Measurements from ENCODE around the gene GALNTL6.
"Not testable (repeated sequence)": the region's sequence is repeated elsewhere in the genome, so short reads cannot be mapped to it uniquely, and the experiment has no call there.

Gene GALNTL6

DNA sequence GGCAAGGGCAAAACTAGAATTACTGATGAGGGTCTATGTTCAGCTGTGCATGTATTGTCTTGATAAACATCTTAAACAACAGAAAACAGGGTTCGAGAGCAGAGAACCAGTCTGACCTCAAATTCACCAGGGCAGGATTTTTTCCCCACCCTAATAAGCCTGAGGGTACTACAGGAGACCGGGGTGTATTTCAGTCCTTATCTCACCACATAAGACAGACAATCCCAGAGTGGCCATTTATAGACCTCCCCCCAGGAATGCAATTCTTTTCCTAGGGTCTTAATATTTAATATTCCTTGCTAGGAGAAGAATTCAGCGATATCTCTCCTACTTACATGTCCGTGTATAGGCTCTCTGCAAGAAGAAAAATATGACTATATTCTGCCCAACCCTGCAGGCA, 1157.0 kb downstream of the GALNTL6 start:
- not testable (repeated sequence) for DNase-seq

DNA sequence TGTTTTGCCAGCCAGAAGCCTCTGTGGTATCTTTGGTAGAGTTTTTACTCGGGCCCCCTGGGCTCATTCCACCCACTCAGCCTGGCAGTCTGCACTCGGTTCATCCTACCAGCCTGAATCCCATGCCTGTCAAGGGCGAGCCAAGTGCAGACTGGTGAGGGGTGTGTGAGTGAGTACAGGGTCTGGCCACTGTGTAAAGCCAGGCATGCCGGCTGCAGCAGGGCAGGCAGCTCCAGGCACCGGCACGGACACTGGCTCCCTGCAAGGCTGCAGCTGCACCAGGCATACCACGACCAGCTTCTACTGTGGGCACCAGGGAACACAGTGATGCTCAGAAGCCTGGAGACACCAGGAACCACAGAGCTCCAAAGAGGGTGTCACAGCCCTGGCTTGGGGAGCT, 1161.4 kb downstream of the GALNTL6 start:
- DNase-seq: no peak

DNA sequence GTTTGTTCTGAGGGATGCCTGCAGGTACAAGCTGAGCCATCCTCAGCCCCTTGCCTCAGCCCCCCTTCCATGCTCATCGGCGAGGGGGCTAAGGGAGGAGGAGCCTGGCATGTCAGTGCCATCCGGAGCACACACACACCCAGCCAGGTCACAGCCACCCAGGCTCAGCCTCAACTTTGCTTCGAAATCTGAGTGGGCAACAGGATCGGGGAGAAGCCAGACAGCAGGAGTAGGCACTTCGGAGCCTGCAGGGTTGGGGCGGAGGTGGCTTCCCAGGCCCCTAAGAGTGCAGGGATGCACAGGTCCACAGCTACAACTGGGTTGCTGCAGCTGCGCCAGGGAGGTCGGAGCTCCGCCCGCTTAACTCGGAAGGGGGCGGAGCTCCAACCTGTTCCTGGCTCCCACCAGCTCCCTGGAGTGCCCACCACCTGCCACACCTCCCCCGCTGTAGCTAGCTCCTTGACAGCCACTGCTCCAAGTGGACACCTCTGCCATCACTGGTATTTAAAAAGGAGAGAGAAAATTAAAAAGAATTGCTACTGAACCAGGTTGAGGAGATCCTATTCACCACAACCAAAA, 1162.5 kb downstream of the GALNTL6 start:
- DNase-seq: no peak

DNA sequence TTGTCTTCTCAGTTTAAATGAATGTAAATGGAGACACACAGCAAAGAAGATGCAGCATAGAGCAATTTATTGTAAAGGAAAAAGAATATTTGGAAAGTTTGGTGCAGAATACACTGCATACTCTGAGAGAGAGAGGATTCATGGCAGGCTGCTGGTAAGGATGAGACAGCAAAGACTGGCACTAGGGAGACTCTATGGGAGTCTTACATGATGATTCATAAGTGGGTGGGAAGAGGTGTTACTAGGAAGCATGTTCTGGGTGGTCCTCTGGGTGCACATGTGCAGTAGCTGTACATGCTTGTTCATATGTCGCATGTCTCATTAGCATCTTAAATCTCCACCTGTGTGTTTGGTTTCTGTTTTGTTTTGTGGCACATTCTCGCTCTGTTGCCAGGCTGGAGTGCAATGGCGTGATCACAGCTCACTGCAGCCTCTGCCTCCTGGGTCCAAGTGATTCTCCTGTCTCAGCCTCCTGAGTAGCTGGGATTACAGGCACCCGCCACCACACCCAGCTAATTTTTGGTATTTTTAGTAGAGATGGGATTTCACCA, 1164.4 kb downstream of the GALNTL6 start:
- not testable (repeated sequence) for DNase-seq

DNA sequence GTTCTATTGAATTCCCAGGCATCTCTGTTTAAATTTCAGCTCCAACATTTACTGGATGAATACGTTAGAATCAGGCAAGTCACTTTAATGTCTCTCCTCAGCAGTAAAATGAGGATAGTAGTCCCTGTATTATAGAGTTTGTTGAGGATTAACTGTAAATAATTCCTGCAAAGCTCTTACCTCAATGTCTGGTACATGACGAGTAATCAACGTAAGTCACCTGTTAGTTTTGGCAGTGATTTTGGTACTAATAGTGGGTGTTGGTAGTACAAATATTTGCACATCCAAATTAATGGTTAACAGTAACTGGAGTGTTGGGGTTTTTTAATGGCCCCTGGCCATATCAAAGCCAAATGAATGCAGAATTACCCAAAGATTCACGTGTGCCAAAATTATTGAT, 1165.6 kb downstream of the GALNTL6 start:
- no peak for DNase-seq

DNA sequence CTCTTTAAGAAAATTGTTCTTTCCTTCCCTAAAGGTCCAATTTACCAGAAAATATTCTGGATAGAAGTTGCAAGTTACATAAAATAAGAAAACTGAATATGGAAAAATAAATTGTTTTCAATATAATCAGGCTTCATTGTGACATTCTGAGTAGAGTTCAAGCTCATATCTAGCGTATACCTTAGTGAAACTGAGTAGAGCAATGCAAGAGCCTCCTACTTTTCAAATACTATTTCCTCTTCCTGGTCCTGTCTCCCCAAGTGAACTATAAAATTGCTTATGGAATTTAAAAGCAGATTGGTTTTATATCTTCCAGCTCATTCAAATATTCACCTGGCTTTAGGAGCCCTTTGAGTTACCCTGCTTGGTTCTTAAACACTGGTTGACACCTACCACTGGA, 1166.1 kb downstream of the GALNTL6 start:
- DNase-seq: no peak

DNA sequence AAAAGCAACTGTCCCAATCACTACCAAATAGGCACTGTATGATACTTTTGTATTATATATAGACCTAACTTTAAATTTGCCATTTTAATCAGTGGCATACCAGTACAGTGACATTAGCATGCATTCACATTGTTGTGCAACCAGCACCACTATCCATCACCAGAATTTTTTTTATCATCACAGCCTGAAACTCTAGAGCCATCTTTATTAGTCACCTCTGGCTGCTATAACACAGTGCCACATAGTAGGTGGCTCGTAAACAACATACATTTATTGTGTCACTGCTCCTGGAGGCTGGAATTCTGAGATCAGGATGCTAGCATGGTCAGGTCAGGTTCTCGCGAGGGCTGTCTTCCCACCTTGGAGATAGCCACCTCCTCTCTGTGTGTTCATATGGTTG, 1167.0 kb downstream of the GALNTL6 start:
- DNase-seq: no peak

DNA sequence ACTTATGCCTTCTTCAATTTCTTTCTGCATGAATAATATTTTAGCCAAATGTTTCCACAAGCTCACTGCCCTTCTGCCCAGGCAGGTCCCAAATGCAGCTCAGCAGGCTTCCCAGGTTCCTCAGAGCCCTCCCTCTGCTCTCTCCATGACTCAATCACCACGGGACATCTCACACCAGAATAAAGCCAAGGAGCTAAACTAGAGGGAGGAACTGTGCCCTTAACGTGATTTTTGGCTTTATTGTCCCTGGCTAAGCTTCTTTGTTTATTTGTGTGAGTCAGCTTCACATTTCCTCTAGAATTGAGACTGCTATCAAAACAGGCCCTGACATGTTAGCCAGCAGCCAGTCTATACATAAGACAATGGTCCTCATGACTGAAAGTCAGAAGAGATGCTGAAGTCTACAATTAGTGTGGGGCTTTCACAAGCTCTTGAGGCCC, 1169.0 kb downstream of the GALNTL6 start:
- DNase-seq: no peak

DNA sequence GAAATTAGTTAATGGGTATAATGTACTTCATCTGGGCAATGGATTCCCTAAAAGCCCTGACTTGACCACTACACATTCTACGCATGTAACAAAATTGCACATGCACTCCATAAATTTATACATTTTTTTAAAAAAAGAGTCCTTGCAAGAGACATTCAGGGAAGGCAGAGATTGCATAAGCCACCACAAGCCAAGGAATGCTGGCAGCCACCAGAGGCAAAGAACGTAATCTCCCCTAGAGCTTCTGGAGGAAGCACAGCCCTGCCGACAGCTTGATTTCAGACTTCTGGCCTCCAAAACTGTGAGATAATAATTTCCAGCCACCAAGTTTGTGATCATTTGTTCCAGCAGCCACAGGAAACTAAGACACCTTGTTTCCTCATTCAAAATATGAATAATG, 1169.8 kb downstream of the GALNTL6 start:
- DNase-seq: no peak

DNA sequence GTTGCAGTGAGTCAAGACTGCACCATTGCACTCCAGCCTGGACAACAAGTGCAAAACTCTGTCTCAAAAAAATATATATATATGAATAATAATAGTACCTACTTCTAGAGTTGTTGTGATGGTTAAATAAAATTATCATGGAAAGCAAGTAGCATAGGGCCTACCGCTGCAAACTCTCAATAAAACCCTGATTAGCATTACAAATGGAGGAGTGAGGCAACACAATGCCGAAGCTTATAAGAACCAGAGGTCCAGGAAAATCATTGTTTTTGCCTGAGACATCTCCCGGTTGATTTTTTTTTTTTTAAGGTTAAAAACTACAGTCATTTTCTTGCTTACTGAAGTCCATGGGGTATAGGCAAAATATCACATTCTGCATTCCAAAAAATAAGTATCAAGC, 1170.4 kb downstream of the GALNTL6 start:
- DNase-seq: no peak

DNA sequence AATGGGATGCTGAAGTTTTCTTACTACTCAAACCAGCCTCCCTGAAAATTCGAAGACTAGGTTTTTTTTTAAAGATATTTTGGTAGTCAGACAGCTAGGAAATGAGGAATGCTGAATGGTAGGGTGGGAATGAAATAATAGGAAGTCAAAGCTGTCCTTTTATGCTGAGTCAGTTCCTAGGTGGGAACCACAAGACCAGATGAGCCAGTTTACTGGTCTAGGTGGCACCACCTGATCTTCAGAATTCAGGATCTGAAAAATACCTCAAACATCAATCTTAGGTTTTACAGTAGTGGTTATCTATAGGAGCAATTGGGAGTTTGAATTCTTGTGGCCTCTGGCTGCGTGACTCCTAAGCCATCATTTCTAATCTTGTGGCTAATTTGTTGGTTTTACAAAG, 1172.3 kb downstream of the GALNTL6 start:
- DNase-seq: no peak

DNA sequence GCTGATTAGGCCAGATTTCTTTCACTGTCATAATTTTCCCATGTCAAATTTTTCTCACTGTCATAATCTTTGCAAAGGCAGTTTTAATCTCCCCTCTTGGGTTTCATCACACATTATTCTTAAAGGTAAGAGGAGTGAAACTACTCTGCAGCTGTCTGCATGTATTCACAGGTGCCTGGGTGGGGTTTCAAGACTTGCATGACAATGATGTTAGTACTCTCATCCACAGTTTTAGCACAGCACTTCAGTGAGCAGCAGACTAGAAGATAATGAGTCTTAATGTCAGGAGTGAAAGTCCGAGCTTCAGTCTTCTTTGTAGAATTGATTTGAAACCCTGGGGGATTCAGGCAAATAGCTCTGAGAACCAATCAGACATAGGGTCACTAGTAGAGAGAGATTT, 1172.9 kb downstream of the GALNTL6 start:
- no peak for DNase-seq

DNA sequence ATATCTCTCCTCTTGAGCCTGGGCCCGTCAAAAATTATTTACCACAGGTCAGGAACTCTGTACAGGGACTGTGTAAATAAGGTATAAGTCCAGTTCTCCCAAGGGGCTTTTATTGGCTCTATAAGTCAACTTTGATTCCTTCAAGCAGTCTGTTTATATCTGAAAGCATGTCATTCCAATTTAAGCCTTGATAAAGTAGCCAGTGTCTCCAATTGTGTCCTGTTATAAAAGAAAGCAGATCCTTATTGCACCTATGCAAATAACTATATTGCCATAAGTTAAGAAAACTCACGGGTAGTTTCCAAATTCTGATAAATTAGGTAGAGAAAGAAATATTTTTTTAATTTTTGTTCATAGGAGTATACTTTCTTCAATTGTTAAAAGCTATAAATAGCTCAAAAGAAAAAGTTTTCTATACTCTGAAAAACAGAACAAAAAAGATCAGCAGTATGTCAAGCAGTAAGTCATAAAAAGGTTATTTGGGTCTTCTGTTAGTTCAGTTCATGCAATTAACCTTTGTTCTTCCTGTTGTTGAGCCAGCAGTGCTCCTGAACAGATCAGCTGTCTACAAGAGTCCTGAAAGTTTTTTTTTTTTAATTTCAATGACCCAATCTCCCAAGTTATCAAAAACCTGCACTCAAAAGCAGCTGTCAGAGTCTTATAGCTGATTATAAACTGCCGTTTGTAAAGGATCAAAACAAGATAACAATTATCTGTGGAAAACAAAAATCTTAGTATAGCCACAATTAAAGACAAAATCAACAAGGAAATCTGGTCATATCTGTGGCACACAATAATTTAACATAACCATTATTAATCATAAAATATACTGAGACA, 1177.0 kb downstream of the GALNTL6 start:
- no peak for DNase-seq

DNA sequence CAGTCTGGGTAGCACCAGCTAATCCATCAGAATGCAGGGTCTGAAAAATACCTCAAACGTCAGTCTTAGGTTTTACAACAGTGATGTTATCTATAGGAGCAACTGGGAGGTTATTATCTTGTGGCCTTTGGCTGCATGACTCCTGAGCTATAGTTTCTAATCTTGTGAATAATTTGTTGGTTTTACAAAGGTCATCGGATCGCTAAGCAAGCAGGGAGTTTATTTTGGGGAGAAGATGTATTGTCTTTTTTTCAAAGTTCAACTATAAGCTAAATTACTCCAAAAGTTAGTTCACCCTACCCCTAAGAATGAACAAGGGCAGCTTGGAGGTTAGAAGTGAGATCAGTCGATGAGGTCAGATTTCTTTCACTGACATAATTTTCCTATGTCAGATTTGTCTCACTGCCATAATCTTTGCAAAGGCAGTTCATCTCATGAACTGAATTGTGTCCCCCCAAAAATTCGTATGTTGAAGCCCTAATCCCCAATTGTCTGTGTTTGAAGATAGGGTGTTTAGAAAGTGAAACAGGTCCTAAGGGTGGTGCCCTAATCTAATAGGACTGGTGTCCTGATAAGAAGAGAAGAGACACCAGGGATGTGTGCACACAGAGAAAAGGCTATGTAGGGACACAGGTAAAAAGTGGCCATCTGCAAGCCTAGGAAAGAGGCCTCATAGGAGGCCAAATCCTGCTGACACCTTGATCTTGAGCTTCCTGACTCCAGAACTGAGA, 1179.6 kb downstream of the GALNTL6 start:
- DNase-seq: no peak

DNA sequence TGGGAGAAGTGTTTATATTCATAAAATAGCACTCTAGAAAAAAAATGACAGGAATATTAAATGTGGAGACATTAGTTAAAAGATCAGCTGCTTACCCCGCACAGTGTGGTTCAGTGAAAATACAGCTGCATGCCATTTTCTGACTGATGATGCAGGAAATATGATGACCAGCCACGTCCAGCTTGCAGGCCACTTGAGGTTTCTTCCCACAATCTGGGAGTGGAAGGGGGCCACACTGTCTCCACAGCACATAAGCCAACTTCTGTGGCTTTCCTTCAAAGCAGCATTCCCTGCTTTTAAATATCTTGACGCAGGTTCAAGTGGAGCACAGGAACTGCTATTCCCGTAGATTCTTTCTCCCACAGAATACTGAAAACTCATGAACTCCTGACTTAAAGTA, 1182.0 kb downstream of the GALNTL6 start:
- no peak for DNase-seq

DNA sequence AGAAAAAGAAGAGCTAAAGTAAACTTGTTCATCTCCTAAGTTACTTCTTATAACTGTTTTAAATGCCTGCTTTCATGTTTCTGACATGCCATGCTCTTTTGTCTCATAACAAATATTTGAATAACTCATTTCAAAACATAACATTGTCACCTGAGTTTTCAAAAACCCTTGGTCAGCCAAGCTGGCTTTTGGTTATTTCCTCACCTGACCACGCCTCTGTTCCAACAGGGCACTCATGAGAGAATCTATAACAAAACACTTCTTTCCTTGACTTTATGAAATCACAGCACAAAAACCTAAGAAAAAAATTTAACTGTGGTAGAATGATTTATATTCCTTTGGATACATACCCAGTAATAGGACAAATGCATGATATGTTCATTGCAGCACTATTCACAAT, 1182.5 kb downstream of the GALNTL6 start:
- DNase-seq: no peak

DNA sequence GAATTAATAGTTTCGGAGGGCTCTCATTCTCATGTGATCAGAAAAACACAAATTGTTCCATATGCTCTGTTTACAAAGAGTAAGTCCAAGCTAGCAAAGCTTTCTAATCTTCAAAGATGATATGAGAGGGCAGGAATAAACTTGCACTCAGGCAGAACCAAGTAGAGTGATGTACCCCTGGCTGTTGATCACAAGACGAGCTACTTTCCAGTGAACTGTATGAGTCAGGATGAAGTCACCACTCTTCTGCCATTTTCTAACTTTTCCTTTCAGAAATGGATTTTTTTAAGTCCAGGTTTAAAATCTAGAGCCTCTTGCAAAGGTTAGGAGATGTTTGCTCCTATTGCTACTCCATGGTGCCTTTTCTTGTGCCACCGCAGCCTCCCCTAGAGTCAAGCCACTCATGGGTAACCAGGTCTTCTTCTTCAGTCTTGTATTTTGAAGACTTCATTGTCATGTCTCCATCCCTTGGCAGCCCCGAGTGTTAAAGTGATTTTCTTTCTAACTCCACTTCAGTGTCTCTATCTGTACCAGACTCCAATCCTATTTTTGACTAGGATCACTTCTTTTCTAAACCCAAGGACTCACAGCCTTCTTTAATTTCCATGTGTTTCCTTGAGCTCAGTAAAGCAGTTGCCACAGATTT, 1183.5 kb downstream of the GALNTL6 start:
- no peak for DNase-seq

DNA sequence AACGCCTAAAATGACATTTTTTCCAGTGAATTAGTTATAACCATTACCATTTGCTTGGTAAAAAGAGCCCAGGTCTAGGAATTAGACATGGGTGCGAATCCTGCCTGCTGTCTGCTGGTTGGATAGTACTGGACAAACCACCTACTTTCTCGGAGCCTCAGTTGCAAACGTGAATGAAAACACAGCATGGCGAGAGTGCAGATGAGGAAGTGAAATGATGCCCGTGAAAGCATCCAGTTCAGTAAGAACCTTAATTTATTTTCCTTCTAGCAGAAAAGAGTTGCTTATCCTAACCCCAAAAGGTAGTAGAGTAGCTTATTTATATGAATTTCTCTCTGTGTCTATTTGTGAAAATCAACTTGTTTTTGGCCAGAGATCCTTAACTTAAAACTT, 1184.0 kb downstream of the GALNTL6 start:
- no peak for DNase-seq

DNA sequence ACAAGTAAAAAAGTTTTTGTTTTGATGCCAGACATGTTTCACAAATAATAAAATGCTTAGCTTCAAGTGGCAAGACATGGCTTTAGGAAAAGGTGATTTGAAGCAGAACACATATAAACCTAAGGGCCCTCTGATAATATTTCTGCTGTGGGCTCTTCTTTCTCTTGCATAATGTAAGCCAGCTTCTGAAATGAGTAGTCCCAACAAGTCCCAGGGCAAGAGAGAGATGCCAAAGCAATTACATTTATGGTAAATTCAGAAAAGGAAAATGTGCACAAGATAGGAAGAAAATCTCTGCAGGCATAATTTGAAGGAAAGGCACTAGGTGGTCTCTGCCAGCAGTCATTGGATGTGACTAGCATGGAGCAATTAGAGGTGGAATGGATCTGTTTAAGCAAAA, 1184.7 kb downstream of the GALNTL6 start:
- DNase-seq: no peak

DNA sequence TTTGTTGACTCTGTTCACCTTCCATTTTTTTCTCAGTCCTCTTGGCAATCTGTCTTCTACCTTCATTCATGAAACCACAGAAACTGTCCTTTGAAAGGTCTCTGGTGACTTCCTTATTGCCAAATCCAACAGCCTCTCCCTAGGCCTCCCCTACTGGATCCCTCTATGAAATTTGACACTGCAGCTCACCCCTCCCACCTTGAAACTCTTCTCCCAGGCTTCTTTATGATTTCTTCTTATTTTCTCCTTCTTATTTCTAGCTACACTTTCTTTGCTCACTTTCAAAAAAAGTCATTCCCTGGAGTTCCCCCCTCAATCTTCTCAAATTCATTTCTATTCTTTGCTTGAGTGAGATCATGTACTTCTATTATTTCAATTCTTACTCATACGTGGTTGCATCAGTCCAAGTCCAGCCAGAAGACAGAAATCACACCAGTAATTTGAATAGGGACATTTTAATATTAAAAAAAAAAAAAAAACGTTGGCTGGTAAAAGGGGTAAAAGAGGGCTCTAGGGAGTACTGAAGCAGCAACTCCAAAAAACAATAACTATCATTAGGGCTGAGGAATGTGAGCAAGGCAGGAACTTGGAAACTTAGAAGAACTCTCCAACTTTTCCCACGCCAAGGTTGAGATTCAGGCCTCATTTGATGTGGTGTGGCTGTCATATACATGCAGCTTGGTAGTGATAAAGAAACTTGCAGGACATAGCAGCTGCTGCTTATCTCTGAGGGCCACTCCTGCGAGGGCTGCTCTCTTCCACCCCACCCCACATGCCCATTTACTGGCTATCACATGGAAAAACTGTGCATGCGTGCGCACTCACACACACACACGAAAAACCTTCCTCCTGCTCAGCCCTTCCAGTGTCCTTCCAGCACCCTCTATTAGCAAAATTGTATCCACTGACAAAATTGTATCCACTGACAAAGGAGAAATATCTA, 1185.6 kb downstream of the GALNTL6 start:
- no peak for DNase-seq

DNA sequence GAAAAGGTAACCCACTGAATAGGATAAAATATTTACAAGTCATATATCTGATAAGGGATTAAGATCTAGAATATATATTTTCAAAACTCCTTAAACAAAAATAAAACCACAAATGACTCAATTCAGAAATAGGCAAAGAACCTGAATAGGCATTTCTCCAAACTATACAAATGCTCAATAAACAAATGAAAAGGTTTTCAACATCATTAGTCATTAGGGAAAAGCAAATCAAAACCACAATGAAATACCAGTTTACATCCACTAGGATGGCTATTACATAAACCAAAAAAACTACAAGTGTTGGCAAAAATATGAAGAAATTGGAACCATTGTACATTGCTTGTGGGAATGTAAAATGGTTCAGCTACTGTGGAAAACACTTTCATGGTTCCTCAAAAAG, 1188.4 kb downstream of the GALNTL6 start:
- DNase-seq: no peak
